Measurements from ENCODE around the gene NFYA. TPM values are rescaled to one million over a fixed set of nuclear protein-coding genes. Genes with fewer than 3 reads are reported as not detected.

NFYA gene
- total and polyA plus RNA-seq, 7 donors: 2.7 to 14.2 (median 11.9) TPM

GRCh38 chr6:41043151-41043550, 29.6 kb upstream of the NFYA start:
- DNase-seq (no peak), ATAC-seq (no peak)
- no peak overlapping the region for H3K27ac ChIP-seq
- intact Hi-C loops (cut with DNase I): no loop called here
- H3K36me3 ChIP-seq (ENCODE audit: insufficient read depth in 1 of 2, low read depth in 1 of 2): no peaks in the 10 kb centered on the region
- TF ChIP-seq CTCF (IDR thresholded peaks at IDR 0.05): no peak
- no peaks in the 10 kb centered on the region for H3K9me3 ChIP-seq
- no peak overlapping the region for H3K4me3 ChIP-seq
- whole genome bisulfite sequencing, 3 donors: 95 to 100% (median 97%) methylated on average over 3 of the region's 3 CpGs
- no peaks in the 10 kb centered on the region for H3K27me3 ChIP-seq (ENCODE audit: insufficient read depth in 3 of 3, low read length in 2 of 3)
- peaks cover 15% of the 10 kb centered on the region for H3K4me1 ChIP-seq

GRCh38 chr6:41045664-41046063, 27.1 kb upstream of the NFYA start:
- Histone ChIP-seq H3K27me3 (ENCODE audit: insufficient read depth in 3 of 3, low read length in 2 of 3) (no peaks in the 10 kb centered on the region), H3K9me3 (no peaks in the 10 kb centered on the region), H3K4me3 (no peak overlapping the region), H3K27ac (no peak overlapping the region), H3K36me3 (ENCODE audit: insufficient read depth in 1 of 2, low read depth in 1 of 2) (no peaks in the 10 kb centered on the region), H3K4me1 (peaks cover 15% of the 10 kb centered on the region)
- DNase-seq: no peak
- no peak for TF ChIP-seq CTCF (IDR thresholded peaks at IDR 0.05)
- intact Hi-C loops (cut with DNase I): no loop called here
- ATAC-seq: no peak
- 39 to 57% (median 47%) methylated on average over 5 of the region's 5 CpGs for WGBS, 3 donors

- TF ChIP-seq CTCF (IDR thresholded peaks at IDR 0.05): no peak
- intact Hi-C loops (cut with DNase I): no loop called here
- H3K27me3 ChIP-seq (ENCODE audit: insufficient read depth in 3 of 3, low read length in 2 of 3): no peaks in the 10 kb centered on the region
- DNase-seq (no peak), ATAC-seq (no peak)
- H3K9me3 ChIP-seq: no peaks in the 10 kb centered on the region
- H3K4me3 ChIP-seq: no peak overlapping the region
- no peaks in the 10 kb centered on the region for H3K36me3 ChIP-seq (ENCODE audit: insufficient read depth in 1 of 2, low read depth in 1 of 2)
- whole genome bisulfite sequencing, 3 donors: 90 to 100% (median 93%) methylated on average over 1 of the region's 1 CpG
- H3K4me1 ChIP-seq: peaks cover 15% of the 10 kb centered on the region
- no peak overlapping the region for H3K27ac ChIP-seq
Measured at GRCh38 chr6:41046084-41046483, 26.7 kb upstream of the NFYA start.

- Histone ChIP-seq H3K4me3 (no peak overlapping the region), H3K27ac (no peak overlapping the region), H3K9me3 (no peaks in the 10 kb centered on the region), H3K27me3 (ENCODE audit: insufficient read depth in 3 of 3, low read length in 2 of 3) (no peaks in the 10 kb centered on the region), H3K4me1 (peaks cover 22% of the 10 kb centered on the region), H3K36me3 (ENCODE audit: insufficient read depth in 1 of 2, low read depth in 1 of 2) (no peaks in the 10 kb centered on the region)
- TF ChIP-seq CTCF (IDR thresholded peaks at IDR 0.05): no peak
- ATAC-seq: no peak
- intact Hi-C loops (cut with DNase I): no loop called here
- no peak for DNase-seq
- 98% methylated on average over 2 of the region's 2 CpGs for WGBS, 3 donors
Measured at GRCh38 chr6:41047306-41047705, 25.5 kb upstream of the NFYA start.
